HepG2 (cell line): ENCODE results near the gene C21orf58. TPM values are rescaled to one million over a fixed set of nuclear protein-coding genes. Genes with fewer than 3 reads are reported as not detected.

Experiments used
- ATAC-seq: fragments of 200-7000 bp; cut with Tn5 transposase; 3 replicates; pipeline ENCODE4 v1.9.1; 2020; ENCODE audit warnings: mild to moderate bottlenecking, moderate library complexity
- BruUV-seq: library from RNA; stranded (reverse); fragments of 400-500 nt; replicated peaks from 2 replicates; lab custom pipeline; 2021; lab: Mats Ljungman, UMichigan
- CTCF ChIA-PET: fragments of 300-600 bp; formaldehyde crosslinking; extraction: SDS; loops from one replicate; lab custom pipeline; 2021; ENCODE audit warnings: low total read pairs, inconsistent platforms, low intra/inter-chr PET ratio; lab: Yijun Ruan, JAX
- POLR2A ChIA-PET: fragments of 350-600 bp; sonication (Branson Sonifier 250); formaldehyde crosslinking; loops from one replicate; lab custom pipeline; 2020; ENCODE audit warnings: antibody characterized with exemption, inconsistent platforms; lab: Yijun Ruan, JAX
- DNase-seq: peaks from one replicate; pipeline ENCODE4 v3.0.0-alpha.2; 2015; ENCODE audit warnings: low spot score
- FAIRE-seq: peaks from 3 replicates; lab custom pipeline; 2011; peaks lifted over from hg19 to GRCh38; lab: Jason Lieb, UNC
- H2AFZ ChIP-seq: one replicate; pipeline ENCODE4 v1.6.1; 2011; ENCODE audit warnings: low read length, inconsistent platforms
- H3K27ac ChIP-seq: fragments of 300-600 bp; 3 replicates; pipeline ENCODE4 v1.8.0; 2011; ENCODE audit warnings: mixed run types, mild to moderate bottlenecking, mixed read lengths, low read length, inconsistent platforms; ENCODE audit not compliant: insufficient read depth; ENCODE audit errors: extremely low read length
- H3K27me3 ChIP-seq, 2 experiments: fragments of 200-600 bp in 1 of 2; 2 replicates in 1 of 2; 3 replicates in 1 of 2; pipeline versions ENCODE4 v1.6.0 to v1.8.0; 2011; ENCODE audit warnings: low read length in 2 of 2, mild to moderate bottlenecking in 2 of 2, moderate library complexity in 2 of 2, inconsistent platforms in 1 of 2; ENCODE audit not compliant: insufficient read depth in 2 of 2, control insufficient read depth in 1 of 2
- H3K36me3 ChIP-seq, 2 experiments: fragments of 200-600 bp in 1 of 2; replicated peaks in 1 of 2; 2 replicates in 1 of 2; 3 replicates in 1 of 2; pipeline versions ENCODE4 v1.5.1 to v1.8.0; 2011; ENCODE audit warnings: low read length in 2 of 2, inconsistent platforms in 1 of 2; ENCODE audit not compliant: insufficient read depth in 2 of 2, control insufficient read depth in 1 of 2
- H3K4me1 ChIP-seq: 2 replicates; pipeline ENCODE4 v1.5.1; 2012; ENCODE audit warnings: low read length, inconsistent platforms; ENCODE audit not compliant: insufficient read depth
- H3K4me2 ChIP-seq: 2 replicates; pipeline ENCODE4 v1.6.0; 2011; ENCODE audit warnings: low read depth, low read length, inconsistent platforms
- H3K4me3 ChIP-seq, 3 experiments: fragments of 200-600 bp in 1 of 3; sonication (generic), shearing (Covaris generic) in 1 of 3; replicated peaks in 1 of 3; 2 replicates each; pipeline ENCODE4 v1.5.1; 2011 to 2016; ENCODE audit warnings: low read length in 3 of 3, inconsistent platforms in 2 of 3, low read depth in 2 of 3, mild to moderate bottlenecking in 2 of 3, control low read depth in 1 of 3, mixed read lengths in 1 of 3; ENCODE audit not compliant: insufficient read depth in 1 of 3
- H3K79me2 ChIP-seq: one replicate; pipeline ENCODE4 v1.6.1; 2011; ENCODE audit warnings: low read length, inconsistent platforms; ENCODE audit not compliant: insufficient read depth
- H3K9ac ChIP-seq: 2 replicates; pipeline ENCODE4 v1.6.0; 2011; ENCODE audit warnings: mild to moderate bottlenecking, low read depth, low read length, inconsistent platforms; ENCODE audit not compliant: insufficient read depth
- H3K9me3 ChIP-seq: 2 replicates; pipeline ENCODE4 v1.5.1; 2012; ENCODE audit warnings: mild to moderate bottlenecking, low read length
- H4K20me1 ChIP-seq: 2 replicates; pipeline ENCODE4 v1.6.0; 2011; ENCODE audit warnings: inconsistent platforms, mild to moderate bottlenecking, low read length, moderate library complexity; ENCODE audit not compliant: insufficient read depth
- HNF1A ChIP-seq, 2 experiments: sonication (generic) in 1 of 2; formaldehyde crosslinking in 1 of 2; IDR thresholded peaks; 2 replicates each; pipeline versions ENCODE4 v1.4.0 to v1.6.1; 2016 to 2020; ENCODE audit warnings: borderline replicate concordance in 1 of 2, low read depth in 1 of 2, mild to moderate bottlenecking in 1 of 2, missing genetic modification reagents in 1 of 2
- KAT2B ChIP-seq: fragments of 150-350 bp; IDR thresholded peaks from 2 replicates; pipeline ENCODE4 v1.6.1; 2014; ENCODE audit warnings: low read depth, low read length, borderline replicate concordance
- NAIF1 ChIP-seq: sonication (generic); formaldehyde crosslinking; IDR thresholded peaks from 2 replicates; pipeline ENCODE4 v1.5.0; 2020; ENCODE audit warnings: mild to moderate bottlenecking, missing genetic modification reagents, borderline replicate concordance
- TCF7L2 ChIP-seq: IDR thresholded peaks from 2 replicates; pipeline ENCODE4 v1.6.1; 2011; ENCODE audit warnings: mild to moderate bottlenecking, low read depth, low read length, moderate library complexity
- WGBS: methylation state at CpG from one replicate; pipeline ENCODE4 v1.1.6; 2017; ENCODE audit warnings: low lambda C conversion rate; 5-methylcytosine and 5-hydroxymethylcytosine counted together
- in situ Hi-C: cut with HindIII; loops from 2 replicates; pipeline ENCODE4 v1.10.0; 2017; ENCODE audit warnings: low pct_unique_long_range_greater_than_20kb; ENCODE audit not compliant: extremely low pct_ligation_motif_present
- intact Hi-C: fragments of 100-400 bp; cut with micrococcal nuclease; formaldehyde crosslinking; loops from one replicate; pipeline ENCODE4 v1.10.0; 2022; ENCODE audit not compliant: unreplicated experiment
- polyA plus RNA-seq, 8 experiments: library from polyadenylated mRNA; depleted of rRNA in 3 of 8; stranded (reverse) in 7 of 8; unstranded in 1 of 8; fragments of >200 nt; fragmentation: Illumina TruSeq in 4 of 8; extraction: Trizol in 4 of 8; gene quantifications; 2 replicates each; pipeline versions ENCODE4 v1.2.1 to v1.2.3, GENCODE V29; 2011 to 2016; ENCODE audit warnings: low read depth in 4 of 8, missing spikeins in 1 of 8, mixed read lengths in 1 of 8; ENCODE audit not compliant: insufficient read depth in 1 of 8
- total RNA-seq, 5 experiments: library from RNA; depleted of rRNA; stranded (reverse); fragments of >200 nt; fragmentation: Illumina TruSeq; extraction: Trizol; gene quantifications; 2 replicates each; pipeline ENCODE4 v1.2.3, GENCODE V29; 2016; ENCODE audit warnings: low read depth in 1 of 5

Gene C21orf58
- total and polyA plus RNA-seq, 2 of the 13 experiments (the other 11 are each of a cell fraction or from before 2014, with no cell fraction given): 3.5 to 6.8 TPM

DNA sequence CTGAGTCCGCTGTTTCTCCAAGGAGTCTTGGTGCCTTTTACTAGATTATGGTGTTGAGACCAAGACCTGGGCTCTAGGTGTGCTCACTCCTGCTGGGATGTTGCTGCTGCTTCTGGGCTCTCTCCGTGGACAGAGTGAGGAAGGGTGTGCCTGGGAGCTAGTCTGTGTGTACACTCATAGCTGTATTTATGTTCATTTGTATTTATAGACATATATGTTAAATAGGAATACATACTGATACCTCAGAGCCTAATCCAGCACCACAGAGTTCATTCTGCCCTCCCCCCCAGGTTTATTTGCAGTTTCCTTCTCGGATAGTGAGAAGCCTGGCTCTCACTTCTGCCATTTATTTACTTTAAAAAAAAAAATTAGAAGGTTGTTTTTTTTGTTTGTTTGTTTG lies 12.9 kb upstream of the C21orf58 start (continued):
- TF ChIP-seq HNF1A (IDR thresholded peaks at IDR 0.05; ENCODE audit: low read depth) (no peak), HNF1A (CRISPR knock-in tag; IDR thresholded peaks at IDR 0.05; ENCODE audit: borderline replicate concordance) (no peak), KAT2B (no peak)

- FAIRE-seq: no peak
- Histone ChIP-seq H3K4me3 (no peak overlapping the region), H3K4me1 (peaks cover 7% of the 10 kb centered on the region), H2AFZ (no peak overlapping the region), H3K9me3 (no peaks in the 10 kb centered on the region), H3K4me2 (no peak overlapping the region), H3K79me2 (peaks cover 8% of the 10 kb centered on the region), H3K36me3 (peaks cover 12 to 58% of the 10 kb centered on the region in 2 experiments), H3K9ac (no peak overlapping the region), H4K20me1 (no peaks in the 10 kb centered on the region), H3K27ac (no peak overlapping the region), H3K27me3 (no peaks in the 10 kb centered on the region)
- CTCF ChIA-PET: no interaction called here
- DNase-seq: no peak
- 95% methylated on average over 7 of the region's 12 CpGs for WGBS
- no TSS peak for BruUV-seq
- POLR2A ChIA-PET: no interaction called here
- intact Hi-C loops (no loop called here), in situ Hi-C loops (no loop called here)
- TF ChIP-seq TCF7L2 (no peak), NAIF1 (no peak)
- ATAC-seq: no peak
These were observed 10.9 kb upstream of the C21orf58 start for GRCh38 chr21:46334351-46335140.
